SH-SY5Y (cell line): ENCODE data around the gene FLNB.

Source experiments
- GATA2 ChIP-seq: IDR thresholded peaks from 2 replicates; pipeline ENCODE4 v1.6.1; 2011; ENCODE audit warnings: mild to moderate bottlenecking, low read depth, low read length
- GATA3 ChIP-seq: IDR thresholded peaks from 2 replicates; pipeline ENCODE4 v1.6.1; 2011; ENCODE audit warnings: low read depth, mild to moderate bottlenecking, low read length, moderate library complexity

GRCh38 chr3:58202917-58203360 lies 194.7 kb downstream of the FLNB start:
- TF ChIP-seq GATA2 (no peak), GATA3 (no peak)
